PFSK-1 (cell line): Measurements from ENCODE around the gene SNX10.

Experiments used
- POLR2AphosphoS5 ChIP-seq: IDR thresholded peaks from 2 replicates; pipeline ENCODE4 v1.6.1; 2012; ENCODE audit warnings: low read depth, mild to moderate bottlenecking, control low read depth, low read length, moderate library complexity
- REST ChIP-seq, 2 experiments: IDR thresholded peaks; 2 replicates each; pipeline versions ENCODE4 v1.6.1 to v1.8.0; 2011 to 2012; ENCODE audit warnings: low read depth in 2 of 2, low read length in 2 of 2, control low read depth in 1 of 2, inconsistent platforms in 1 of 2, mild to moderate bottlenecking in 1 of 2, moderate library complexity in 1 of 2; ENCODE audit not compliant: insufficient read depth in 1 of 2
- SIN3A ChIP-seq: IDR thresholded peaks from 2 replicates; pipeline ENCODE4 v1.6.1; 2012; ENCODE audit warnings: mild to moderate bottlenecking, low read length, moderate library complexity, borderline replicate concordance; ENCODE audit not compliant: insufficient read depth
- TAF1 ChIP-seq: IDR thresholded peaks from 2 replicates; pipeline ENCODE4 v1.6.1; 2012; ENCODE audit warnings: low read length, control low read depth, borderline replicate concordance; ENCODE audit not compliant: insufficient read depth

GRCh38 chr7:26286157-26286556, 5.5 kb upstream of the SNX10 start:
- TF ChIP-seq TAF1, result no peak
- TF ChIP-seq POLR2AphosphoS5, result no peak
- TF ChIP-seq REST (IDR thresholded peaks at IDR 0.05; ENCODE audit: insufficient read depth in 1 of 2, low read depth in 2 of 2, low read length in 2 of 2), result no peak
- TF ChIP-seq SIN3A, result no peak
